Measurements from ENCODE around the gene TRIM47. TPM values are rescaled to one million over a fixed set of nuclear protein-coding genes. Genes with fewer than 3 reads are reported as not detected.

Gene TRIM47, protein sequence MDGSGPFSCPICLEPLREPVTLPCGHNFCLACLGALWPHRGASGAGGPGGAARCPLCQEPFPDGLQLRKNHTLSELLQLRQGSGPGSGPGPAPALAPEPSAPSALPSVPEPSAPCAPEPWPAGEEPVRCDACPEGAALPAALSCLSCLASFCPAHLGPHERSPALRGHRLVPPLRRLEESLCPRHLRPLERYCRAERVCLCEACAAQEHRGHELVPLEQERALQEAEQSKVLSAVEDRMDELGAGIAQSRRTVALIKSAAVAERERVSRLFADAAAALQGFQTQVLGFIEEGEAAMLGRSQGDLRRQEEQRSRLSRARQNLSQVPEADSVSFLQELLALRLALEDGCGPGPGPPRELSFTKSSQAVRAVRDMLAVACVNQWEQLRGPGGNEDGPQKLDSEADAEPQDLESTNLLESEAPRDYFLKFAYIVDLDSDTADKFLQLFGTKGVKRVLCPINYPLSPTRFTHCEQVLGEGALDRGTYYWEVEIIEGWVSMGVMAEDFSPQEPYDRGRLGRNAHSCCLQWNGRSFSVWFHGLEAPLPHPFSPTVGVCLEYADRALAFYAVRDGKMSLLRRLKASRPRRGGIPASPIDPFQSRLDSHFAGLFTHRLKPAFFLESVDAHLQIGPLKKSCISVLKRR
- 12.3 and 14.1 TPM in 2 replicates for total RNA-seq

DNA sequence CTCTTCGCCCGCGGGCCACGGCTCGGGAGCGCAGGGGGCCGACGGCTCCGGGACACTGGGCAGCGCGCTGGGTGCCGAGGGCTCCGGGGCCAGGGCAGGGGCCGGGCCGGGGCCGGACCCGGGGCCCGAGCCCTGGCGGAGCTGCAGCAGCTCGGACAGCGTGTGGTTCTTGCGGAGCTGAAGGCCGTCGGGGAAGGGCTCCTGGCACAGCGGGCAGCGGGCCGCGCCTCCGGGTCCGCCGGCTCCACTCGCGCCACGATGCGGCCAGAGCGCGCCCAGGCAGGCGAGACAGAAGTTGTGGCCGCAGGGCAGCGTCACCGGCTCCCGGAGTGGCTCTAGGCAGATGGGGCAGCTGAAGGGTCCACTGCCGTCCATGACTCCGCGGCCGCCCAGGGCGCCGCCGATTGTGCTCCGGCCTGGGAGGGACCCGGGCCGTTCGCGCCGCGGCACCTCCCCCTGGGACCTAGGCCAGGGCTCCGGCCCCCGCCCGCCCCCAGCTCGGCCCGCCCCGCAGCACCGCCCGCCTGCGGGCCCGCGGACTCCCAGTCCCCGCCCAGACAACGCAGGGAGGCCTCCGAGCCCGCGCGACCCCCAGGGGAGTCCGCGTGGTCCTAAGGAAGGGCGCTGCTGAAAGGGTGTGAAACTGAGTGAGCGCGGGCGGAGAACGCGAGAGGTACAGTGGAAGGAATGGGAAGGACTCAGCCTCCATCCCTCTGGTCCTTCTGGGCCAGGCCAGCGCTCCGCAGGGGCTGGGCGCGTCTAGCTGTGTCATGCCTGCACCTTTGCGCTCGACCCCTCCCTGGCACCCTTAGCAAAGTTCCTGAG is at the start of gene TRIM47:
Gene TRIM47 (minus strand): TSS at position 408 of the 825 bp plus-strand sequence. CDS start 33 bp downstream, at position 375.

DNA sequence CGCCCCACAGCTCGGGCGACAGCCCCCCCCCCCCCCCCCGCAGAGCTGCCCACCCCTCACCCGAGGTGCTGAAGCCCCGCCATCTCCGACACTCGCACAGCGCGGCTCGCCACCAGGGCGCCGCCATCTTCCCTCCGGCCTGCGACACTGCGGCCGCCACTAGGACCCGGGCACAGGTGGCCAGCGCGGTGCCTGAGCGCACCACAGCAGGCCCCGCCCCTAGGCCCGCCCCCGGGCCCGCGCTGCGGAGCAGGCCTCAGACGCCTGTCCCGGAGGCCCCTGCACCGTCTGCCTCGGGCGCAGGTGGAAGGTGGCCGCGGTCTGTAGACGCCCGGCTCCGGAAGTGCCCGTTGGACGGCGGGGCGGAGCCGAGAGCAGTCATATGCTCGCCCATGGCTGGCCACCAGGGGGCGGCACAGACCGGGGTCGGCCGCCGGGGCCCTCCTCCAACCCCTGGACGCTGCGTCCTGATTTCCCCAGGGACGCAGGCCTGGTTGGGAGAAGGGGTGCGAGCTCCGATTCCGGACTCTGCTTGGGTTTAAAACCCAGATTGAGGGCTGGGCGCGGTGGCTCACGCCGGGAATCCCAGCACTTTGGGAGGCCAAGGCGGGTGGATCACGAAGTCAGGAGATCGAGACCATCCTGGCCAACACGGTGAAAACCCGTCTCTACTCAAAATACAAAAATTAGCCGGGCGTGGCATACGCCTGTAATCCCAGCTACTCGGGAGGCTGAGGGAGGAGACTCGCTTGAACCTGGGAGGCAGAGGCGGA is 26.6 kb upstream of the TRIM47 start, which contains the start of gene MRPL38:
Gene MRPL38 (minus strand): TSS at position 136 of the 773 bp plus-strand sequence. CDS start 9 bp downstream, at position 127.

DNA sequence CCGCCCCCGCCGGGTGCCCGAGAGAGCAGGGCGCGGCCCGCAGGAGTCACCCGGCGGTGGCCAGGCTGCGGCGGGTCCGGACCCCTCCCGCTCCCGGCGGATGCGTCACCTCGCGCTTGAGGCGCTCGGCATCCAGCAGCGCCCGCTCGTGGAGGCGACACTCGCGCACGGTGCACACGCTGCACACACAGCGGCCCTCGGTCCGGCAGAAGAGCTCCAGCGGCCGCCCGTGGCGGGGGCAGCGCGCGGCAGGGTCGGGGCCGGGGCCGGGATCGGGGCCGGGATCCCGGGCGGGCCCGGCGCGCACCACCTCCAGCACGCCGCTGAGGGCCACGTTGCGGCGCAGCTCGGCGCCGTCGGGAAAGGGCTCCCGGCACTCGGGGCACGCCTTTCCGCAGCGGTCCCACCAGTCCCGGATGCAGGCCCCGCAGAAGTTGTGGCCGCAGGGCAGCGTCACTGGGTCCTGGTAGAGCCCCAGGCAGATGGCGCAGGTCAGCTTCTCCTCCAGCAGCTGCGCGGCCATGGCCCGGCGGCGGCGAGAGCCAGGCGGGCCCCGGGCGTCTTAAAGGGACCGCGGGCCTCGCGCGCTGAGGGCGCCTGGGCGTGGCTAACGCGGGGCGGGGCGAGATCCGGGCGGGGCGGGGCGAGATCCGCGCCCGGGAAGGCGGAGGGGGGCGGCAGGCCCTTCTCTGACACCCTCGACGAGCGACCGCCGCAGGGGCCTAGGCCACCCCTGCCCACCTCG is 18.2 kb upstream of the TRIM47 start, which contains the start of gene TRIM65:
Gene TRIM65 (minus strand): TSS at position 537 of the 745 bp plus-strand sequence. CDS start 14 bp downstream, at position 523.

DNA sequence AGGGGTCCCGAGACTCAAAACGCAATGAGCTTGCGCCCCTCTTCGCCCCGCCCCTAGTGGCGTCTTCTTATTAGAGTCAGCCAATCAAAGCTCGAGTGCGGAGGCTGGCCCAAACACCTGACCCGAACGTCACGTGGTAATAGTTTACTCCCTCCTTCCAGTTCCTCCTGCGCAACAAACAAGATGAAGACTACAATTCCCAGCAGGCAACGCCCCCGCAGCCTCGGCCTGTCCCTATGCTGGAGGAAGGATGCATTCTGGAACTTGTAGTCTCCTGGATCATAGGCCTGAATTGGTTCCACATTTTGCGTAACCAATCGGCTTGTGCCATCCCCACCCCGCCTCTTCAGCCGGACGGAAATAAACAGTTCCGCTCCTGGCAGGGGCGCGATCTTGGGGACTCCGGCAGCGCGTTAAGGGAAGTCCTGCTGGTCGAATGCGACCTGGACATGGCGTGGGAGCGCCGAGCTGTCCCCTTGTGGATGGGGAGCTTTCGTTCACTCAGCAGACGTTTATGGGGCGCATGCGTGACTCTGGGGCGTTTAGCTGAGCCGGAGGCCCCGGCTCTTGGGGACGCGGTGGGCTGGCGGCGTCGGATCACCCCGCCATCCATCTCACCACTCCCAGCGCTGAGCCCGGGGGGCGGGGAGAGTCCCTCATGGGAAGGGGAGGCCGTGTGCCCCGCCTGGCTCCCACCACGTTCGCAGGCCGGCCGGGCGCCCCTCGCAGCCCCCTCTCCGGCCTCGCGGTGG is 22.9 kb downstream of the TRIM47 start, which contains the start of gene WBP2:
Gene WBP2 (minus strand): TSS at position 26 of the 752 bp plus-strand sequence. CDS start 38 bp downstream, outside the sequence.

DNA sequence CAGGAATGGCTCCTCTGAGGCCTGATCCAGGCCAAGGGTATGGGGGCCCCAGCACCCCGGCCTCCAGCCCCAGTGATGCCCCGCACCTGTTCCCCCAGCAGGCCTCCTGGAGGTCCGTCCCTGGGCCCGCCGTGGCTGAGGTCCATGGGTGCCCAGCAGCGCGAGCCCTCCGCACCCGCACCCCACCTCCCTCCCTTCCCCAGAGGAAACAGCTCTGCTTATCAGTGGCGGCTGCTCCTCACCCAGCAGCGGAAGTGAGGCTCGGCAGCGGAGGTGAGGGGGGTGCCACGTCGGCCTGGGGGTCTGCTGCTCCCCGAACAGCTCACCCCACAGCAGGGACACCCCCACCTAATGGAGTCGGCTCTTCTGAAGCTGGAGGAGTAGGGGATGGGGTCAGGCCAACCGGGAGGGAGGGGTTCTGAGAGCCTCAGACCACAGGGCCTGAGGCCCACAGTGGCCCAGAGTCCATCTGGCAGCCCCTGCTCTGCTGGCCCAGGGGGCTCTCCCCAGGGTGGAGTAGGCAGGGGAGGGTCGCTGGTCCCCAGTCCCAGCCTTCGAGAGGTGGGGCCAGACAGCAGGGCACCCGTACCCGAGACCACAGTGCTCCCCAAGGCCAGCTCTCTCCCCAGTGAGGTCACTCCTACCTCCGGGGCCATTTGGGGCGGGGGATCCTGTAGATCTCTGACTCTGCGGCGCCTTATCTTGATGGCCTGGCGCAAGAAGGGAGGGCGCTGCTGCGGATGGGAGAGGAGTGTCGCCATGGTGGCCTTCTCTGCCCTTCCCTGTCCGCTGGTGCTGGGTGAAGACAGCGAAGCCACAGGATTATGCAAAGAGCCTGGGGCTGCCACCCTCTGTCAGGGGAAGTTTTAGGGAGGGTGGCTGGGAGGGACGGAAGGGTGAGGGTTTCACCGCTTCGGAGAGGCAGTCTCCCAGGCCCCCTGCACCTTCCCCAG is 34.5 kb downstream of the TRIM47 start, which contains the start of gene UNC13D:
Gene UNC13D (minus strand): TSS at position 828 of the 953 bp plus-strand sequence. CDS start 67 bp downstream, at position 761.

Other genes starting within 250 kb of the TRIM47 start
- not detected in 2 replicates for gene SMIM5, start 245.1 kb downstream of the TRIM47 start, total RNA-seq
- gene RECQL5, start 211.4 kb downstream of the TRIM47 start, total RNA-seq = 14.6 and 19.6 TPM in 2 replicates
- gene SAP30BP, start 211.2 kb downstream of the TRIM47 start, total RNA-seq = 47.8 and 51.7 TPM in 2 replicates
- 0.28 TPM in 2 replicates for gene ITGB4, start 157.1 kb downstream of the TRIM47 start, total RNA-seq
- gene GALK1, start 113.4 kb downstream of the TRIM47 start, total RNA-seq = 43.2 and 49.0 TPM in 2 replicates
- gene UNK, start 93.8 kb downstream of the TRIM47 start, total RNA-seq = 10.0 and 15.1 TPM in 2 replicates
- 0.46 and 0.57 TPM in 2 replicates for gene UNC13D, start 34.2 kb downstream of the TRIM47 start, total RNA-seq
- 22.3 and 22.5 TPM in 2 replicates for gene WBP2, start 23.2 kb downstream of the TRIM47 start, total RNA-seq
- 13.5 and 16.1 TPM in 2 replicates for gene TRIM65, start 18.4 kb upstream of the TRIM47 start, total RNA-seq
- gene MRPL38, start 26.3 kb upstream of the TRIM47 start, total RNA-seq = 21.4 and 21.9 TPM in 2 replicates
- 8.8 and 15.0 TPM in 2 replicates for gene FBF1, start 62.5 kb upstream of the TRIM47 start, total RNA-seq
- gene ACOX1, start 100.6 kb upstream of the TRIM47 start, total RNA-seq = 49.1 and 63.6 TPM in 2 replicates
- gene TEN1, start 100.7 kb upstream of the TRIM47 start, total RNA-seq = 14.1 and 15.5 TPM in 2 replicates
- gene CDK3, start 122.3 kb upstream of the TRIM47 start, total RNA-seq = 0.71 and 0.92 TPM in 2 replicates
- under 0.01 TPM in 2 replicates for gene EVPL, start 148.7 kb upstream of the TRIM47 start, total RNA-seq
- gene SRP68, start 193.9 kb upstream of the TRIM47 start, total RNA-seq = 24.6 and 45.7 TPM in 2 replicates
- 0.14 TPM in 1 of 2 replicates, not detected in the other for gene GALR2, start 196.2 kb upstream of the TRIM47 start, total RNA-seq
- gene ZACN, start 200.6 kb upstream of the TRIM47 start, total RNA-seq = not detected in 2 replicates
- 78.6 and 82.0 TPM in 2 replicates for gene EXOC7, start 225.2 kb upstream of the TRIM47 start, total RNA-seq

Measured in smooth muscle cell of bladder (primary cell).